Keratinocyte (primary cell): ENCODE results near the gene RBM17. TPM values are rescaled to one million over a fixed set of nuclear protein-coding genes. Genes with fewer than 3 reads are reported as not detected.

Experiments used
- DNase-seq: peaks from one replicate; pipeline ENCODE4 v3.0.0-alpha.2; 2011; ENCODE audit warnings: low read depth, missing footprints, low spot score
- FAIRE-seq: peaks from 2 replicates; lab custom pipeline; 2011; peaks lifted over from hg19 to GRCh38; lab: Jason Lieb, UNC
- H2AFZ ChIP-seq: 2 replicates; pipeline ENCODE4 v1.6.0; 2012; ENCODE audit warnings: low read length, control low read depth, inconsistent platforms; ENCODE audit not compliant: control insufficient read depth
- H3K27ac ChIP-seq: 2 replicates; pipeline ENCODE4 v1.5.1; 2011; ENCODE audit warnings: low read length; ENCODE audit not compliant: control insufficient read depth, insufficient read depth
- H3K27me3 ChIP-seq: 3 replicates; pipeline ENCODE4 v1.6.0; 2011; ENCODE audit warnings: low read length; ENCODE audit not compliant: control insufficient read depth, insufficient read depth; ENCODE audit errors: extremely low read depth
- H3K36me3 ChIP-seq, 2 experiments: 2 replicates in 1 of 2; 3 replicates in 1 of 2; pipeline ENCODE4 v1.5.1; 2011; ENCODE audit warnings: low read length in 2 of 2, mild to moderate bottlenecking in 1 of 2; ENCODE audit not compliant: control insufficient read depth in 2 of 2, insufficient read depth in 2 of 2; ENCODE audit errors: extremely low read depth in 1 of 2
- H3K4me1 ChIP-seq: 3 replicates; pipeline ENCODE4 v1.5.1; 2011; ENCODE audit warnings: low read length; ENCODE audit not compliant: control insufficient read depth, insufficient read depth; ENCODE audit errors: extremely low read depth
- H3K4me2 ChIP-seq: 3 replicates; pipeline ENCODE4 v1.6.0; 2011; ENCODE audit warnings: low read depth, low read length; ENCODE audit not compliant: control insufficient read depth, insufficient read depth; ENCODE audit errors: extremely low read depth
- H3K4me3 ChIP-seq, 3 experiments: fragments of 200-600 bp in 1 of 3; sonication (generic) in 1 of 3; 2 replicates in 2 of 3; 3 replicates in 1 of 3; pipeline ENCODE4 v1.5.1; 2011 to 2016; ENCODE audit warnings: low read length in 3 of 3, mild to moderate bottlenecking in 3 of 3, control low read depth in 2 of 3, inconsistent platforms in 1 of 3, low read depth in 1 of 3, mixed read lengths in 1 of 3, mixed run types in 1 of 3, moderate library complexity in 1 of 3; ENCODE audit not compliant: control insufficient read depth in 2 of 3, insufficient read depth in 2 of 3; ENCODE audit errors: extremely low read depth in 1 of 3
- H3K79me2 ChIP-seq: 2 replicates; pipeline ENCODE4 v1.6.0; 2012; ENCODE audit warnings: low read length; ENCODE audit not compliant: control insufficient read depth, insufficient read depth
- H3K9ac ChIP-seq: 3 replicates; pipeline ENCODE4 v1.6.0; 2011; ENCODE audit warnings: low read length; ENCODE audit not compliant: control insufficient read depth, insufficient read depth; ENCODE audit errors: extremely low read depth
- H3K9me1 ChIP-seq: 3 replicates; pipeline ENCODE4 v1.6.0; 2011; ENCODE audit warnings: low read length; ENCODE audit not compliant: control insufficient read depth, insufficient read depth; ENCODE audit errors: extremely low read depth
- H3K9me3 ChIP-seq: 2 replicates; pipeline ENCODE4 v1.5.1; 2012; ENCODE audit warnings: low read depth, low read length; ENCODE audit not compliant: control insufficient read depth
- H4K20me1 ChIP-seq: 3 replicates; pipeline ENCODE4 v1.6.0; 2011; ENCODE audit warnings: low read length; ENCODE audit not compliant: control insufficient read depth, insufficient read depth; ENCODE audit errors: extremely low read depth
- CTCF ChIP-seq, 3 experiments: IDR thresholded peaks in 1 of 3; conservative IDR thresholded peaks in 1 of 3; optimal IDR thresholded peaks in 1 of 3; 2 replicates in 2 of 3; 3 replicates in 1 of 3; pipeline versions ENCODE3 to v1.5.1; 2011; ENCODE audit warnings: low read length in 3 of 3, mild to moderate bottlenecking in 3 of 3, moderate library complexity in 2 of 3, control low read depth in 1 of 3, inconsistent platforms in 1 of 3; ENCODE audit not compliant: insufficient read depth in 2 of 3; ENCODE audit errors: extremely low read depth in 1 of 3
- EZH2 ChIP-seq: IDR thresholded peaks from one replicate; pipeline ENCODE4 v1.6.1; 2012; ENCODE audit warnings: inconsistent platforms, mild to moderate bottlenecking, low read length, moderate library complexity
- dilution Hi-C: fragments of 300-500 bp; cut with MboI; formaldehyde crosslinking; loops from one replicate; pipeline ENCODE4 v1.7.0; 2020; ENCODE audit warnings: low sequenced_read_pairs; ENCODE audit not compliant: extremely low pct_ligation_motif_present
- polyA plus RNA-seq, 5 experiments: library from polyadenylated mRNA; depleted of rRNA in 3 of 5; stranded (reverse) in 3 of 5; stranded (forward) in 1 of 5; unstranded in 1 of 5; fragments of >200 nt; gene quantifications; 1 replicate in 1 of 5; 2 replicates in 3 of 5; 3 replicates in 1 of 5; pipeline versions ENCODE4 v1.2.1 to v1.2.3, GENCODE V29; 2011 to 2012; ENCODE audit warnings: missing spikeins in 2 of 5, low read depth in 1 of 5, low replicate concordance in 1 of 5

The RBM17 gene
- polyA plus RNA-seq, 1 donor (not counting 4 experiments of a cell fraction or from before 2014, with no cell fraction given): 54.8 TPM

GRCh38 chr10:6139470-6139869, 50.6 kb downstream of the RBM17 start:
- FAIRE-seq (no peak), DNase-seq (no peak)
- Histone ChIP-seq H4K20me1 (no peaks in the 10 kb centered on the region), H3K9ac (no peak overlapping the region), H3K36me3 (no peaks in the 10 kb centered on the region), H3K4me1 (peaks cover 13% of the 10 kb centered on the region), H3K9me1 (no peaks in the 10 kb centered on the region), H3K4me3 (no peak overlapping the region), H3K27me3 (peaks cover 6% of the 10 kb centered on the region), H2AFZ (no peak overlapping the region), H3K79me2 (no peaks in the 10 kb centered on the region), H3K9me3 (no peaks in the 10 kb centered on the region), H3K4me2 (no peak overlapping the region), H3K27ac (no peak overlapping the region)
- dilution Hi-C loops: no loop called here
- TF ChIP-seq CTCF (optimal IDR thresholded peaks at IDR 0.05 in 1 of 3, IDR thresholded peaks at IDR 0.05 in 1 of 3, conservative IDR thresholded peaks at IDR 0.05 in 1 of 3; ENCODE audit: extremely low read depth in 1 of 3, insufficient read depth in 2 of 3, low read length in 3 of 3) (no peak), EZH2 (no peak)

- Histone ChIP-seq H3K4me3 (no peak overlapping the region), H3K4me1 (peaks cover 13% of the 10 kb centered on the region), H3K36me3 (no peaks in the 10 kb centered on the region), H3K4me2 (no peak overlapping the region), H3K79me2 (peaks cover 2% of the 10 kb centered on the region), H3K9me3 (no peaks in the 10 kb centered on the region), H3K9ac (no peak overlapping the region), H2AFZ (no peak overlapping the region), H3K9me1 (no peaks in the 10 kb centered on the region), H4K20me1 (no peaks in the 10 kb centered on the region), H3K27me3 (peaks cover 3% of the 10 kb centered on the region), H3K27ac (no peak overlapping the region)
- TF ChIP-seq EZH2 (no peak), CTCF (optimal IDR thresholded peaks at IDR 0.05 in 1 of 3, IDR thresholded peaks at IDR 0.05 in 1 of 3, conservative IDR thresholded peaks at IDR 0.05 in 1 of 3; ENCODE audit: extremely low read depth in 1 of 3, insufficient read depth in 2 of 3, low read length in 3 of 3) (no peak)
- FAIRE-seq (no peak), DNase-seq (no peak)
- dilution Hi-C loops: no loop called here
These were observed 51.5 kb downstream of the RBM17 start for GRCh38 chr10:6140141-6140841.
